CD4-positive, alpha-beta T cell treated with Interleukin-6 for 4 hours (primary cell): ENCODE measurements around the gene RAC2.

Source experiments
- DNase-seq: peaks from one replicate; pipeline ENCODE4 v3.0.0-alpha.2; 2020; ENCODE audit warnings: mixed read lengths

Gene RAC2

DNA sequence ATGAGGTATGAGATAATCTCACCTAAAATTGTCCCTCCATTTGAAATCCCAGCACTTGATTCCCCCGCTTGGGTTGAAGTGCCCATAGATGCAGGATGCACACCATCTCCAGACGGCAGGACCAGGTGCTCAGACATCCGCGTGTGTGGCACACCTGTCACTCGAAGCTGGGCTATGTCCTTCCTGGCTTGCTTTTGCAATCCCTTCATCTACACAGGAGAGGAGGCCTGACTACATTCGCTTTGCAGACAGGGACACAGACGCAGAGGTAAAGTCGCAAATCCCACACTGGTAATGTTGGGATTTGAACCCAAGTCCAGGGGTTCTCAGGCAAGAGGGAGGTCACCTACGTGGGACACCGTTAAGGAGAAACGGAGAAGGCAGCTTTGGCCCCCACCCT, 31.1 kb upstream of the RAC2 start:
- no peak for DNase-seq

- DNase-seq, result no peak
These were observed 30.4 kb upstream of the RAC2 start for GRCh38 chr22:37274380-37274862.

- no peak for DNase-seq
These were observed 29.8 kb upstream of the RAC2 start for GRCh38 chr22:37273846-37274225.

- DNase-seq, result no peak
These were observed 29.2 kb upstream of the RAC2 start for GRCh38 chr22:37273126-37273845.

DNA sequence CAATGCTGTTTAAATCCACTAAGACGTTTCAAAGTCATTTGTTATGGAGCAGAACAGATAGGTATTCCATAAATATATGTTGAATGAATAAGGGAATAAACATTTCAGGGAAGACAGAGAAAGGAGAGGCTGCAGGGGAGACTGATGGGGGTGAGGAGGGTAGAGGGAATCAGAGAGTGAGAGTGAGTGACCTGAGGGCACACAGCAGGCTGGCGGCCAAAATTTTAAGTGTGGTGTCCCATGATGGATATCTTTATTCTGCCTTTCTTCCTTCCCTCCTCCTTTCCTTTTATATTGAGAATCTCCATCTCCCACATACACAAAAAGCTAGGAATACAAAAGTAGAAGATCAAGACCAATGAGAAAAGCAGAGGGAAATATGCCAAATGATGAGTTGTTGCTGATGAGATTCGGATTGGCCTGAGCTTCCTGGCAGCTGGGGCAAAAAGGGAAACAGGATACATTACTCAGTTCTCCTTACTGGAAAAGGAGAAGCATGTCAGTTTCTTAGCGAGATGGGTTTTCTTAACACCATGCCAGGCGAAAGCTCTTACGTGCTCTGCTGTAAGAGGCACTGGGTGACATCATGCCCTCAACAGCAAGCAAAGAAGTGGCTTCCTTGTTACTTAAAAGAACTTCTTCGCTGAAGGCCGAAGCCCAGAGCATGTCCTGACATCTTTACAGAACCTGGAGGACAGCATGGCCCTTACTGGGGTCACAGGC, 27.0 kb upstream of the RAC2 start:
- no peak for DNase-seq

DNA sequence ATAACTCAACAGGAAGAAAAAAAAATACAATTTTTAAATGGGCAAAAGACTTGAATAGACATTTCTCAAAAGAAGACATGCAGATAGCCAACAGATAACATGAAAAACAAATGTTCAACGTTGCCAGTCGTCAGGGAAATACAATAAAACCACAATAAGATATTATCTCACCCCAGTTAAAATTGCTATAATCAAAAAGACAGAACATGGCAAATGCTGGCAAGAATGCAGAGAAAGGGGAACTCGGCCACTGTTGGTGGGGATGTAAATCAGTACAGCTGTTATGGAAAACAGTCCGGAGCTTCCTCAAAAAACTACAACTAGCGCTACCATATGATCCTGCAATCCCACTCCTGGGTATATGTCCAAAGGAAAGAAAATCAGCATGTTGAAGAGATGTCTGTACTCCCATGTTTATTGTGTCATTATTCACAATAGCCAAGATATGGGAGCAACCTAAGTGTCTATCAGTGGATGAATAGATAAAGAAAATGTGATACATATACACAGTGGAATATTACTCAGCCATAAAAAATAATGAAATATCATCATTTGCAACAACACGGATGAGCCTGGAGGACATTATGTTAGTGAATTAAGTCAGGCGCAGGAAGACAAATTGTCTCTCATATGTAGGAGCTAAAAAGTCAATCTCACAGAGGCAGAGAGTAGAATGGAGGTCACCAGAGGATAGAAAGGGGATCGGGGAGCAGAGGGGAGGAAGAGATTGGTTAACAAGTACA, 26.0 kb upstream of the RAC2 start:
- DNase-seq, result no peak

GRCh38 chr22:37267661-37268413, 23.8 kb upstream of the RAC2 start:
- no peak for DNase-seq

DNA sequence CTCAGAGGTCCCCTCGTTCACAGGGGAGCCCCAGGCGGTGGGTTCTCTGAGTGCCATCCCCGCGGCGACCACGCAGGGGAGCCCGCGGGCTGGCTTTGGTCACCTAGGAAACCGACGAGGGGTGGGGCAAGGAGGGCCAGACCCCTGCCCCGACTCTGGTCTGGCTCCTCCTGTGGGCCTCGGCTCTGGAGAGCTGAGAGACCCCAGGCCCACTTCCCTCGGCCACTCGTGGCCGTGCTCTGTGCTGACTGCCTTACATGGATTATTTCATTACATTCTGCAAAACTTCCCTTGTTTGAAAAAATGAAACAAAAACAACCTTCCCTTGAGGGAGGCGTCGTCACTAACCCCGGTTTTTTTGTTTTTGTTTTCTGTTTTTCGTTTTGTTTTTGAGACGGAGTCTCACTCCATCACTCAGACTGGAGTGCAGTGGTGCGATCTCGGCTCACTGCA, 23.1 kb upstream of the RAC2 start:
- DNase-seq, result peak; percentile 80

- DNase-seq, result no peak
These were observed 22.6 kb upstream of the RAC2 start for GRCh38 chr22:37266581-37267134.

- DNase-seq, result no peak
These were observed 20.2 kb upstream of the RAC2 start for GRCh38 chr22:37263966-37264887.

- DNase-seq, result no peak
These were observed 18.3 kb upstream of the RAC2 start for GRCh38 chr22:37262346-37262745.

GRCh38 chr22:37260901-37261336, 16.9 kb upstream of the RAC2 start:
- peak; percentile 72 for DNase-seq

GRCh38 chr22:37260155-37260795, 16.2 kb upstream of the RAC2 start:
- no peak for DNase-seq

- peak; percentile 60 for DNase-seq
These were observed 15.5 kb upstream of the RAC2 start for GRCh38 chr22:37259540-37260029.

- DNase-seq, result no peak
These were observed 14.8 kb upstream of the RAC2 start for GRCh38 chr22:37258753-37259401.

- DNase-seq, result no peak
These were observed 14.1 kb upstream of the RAC2 start for GRCh38 chr22:37258005-37258752.

DNA sequence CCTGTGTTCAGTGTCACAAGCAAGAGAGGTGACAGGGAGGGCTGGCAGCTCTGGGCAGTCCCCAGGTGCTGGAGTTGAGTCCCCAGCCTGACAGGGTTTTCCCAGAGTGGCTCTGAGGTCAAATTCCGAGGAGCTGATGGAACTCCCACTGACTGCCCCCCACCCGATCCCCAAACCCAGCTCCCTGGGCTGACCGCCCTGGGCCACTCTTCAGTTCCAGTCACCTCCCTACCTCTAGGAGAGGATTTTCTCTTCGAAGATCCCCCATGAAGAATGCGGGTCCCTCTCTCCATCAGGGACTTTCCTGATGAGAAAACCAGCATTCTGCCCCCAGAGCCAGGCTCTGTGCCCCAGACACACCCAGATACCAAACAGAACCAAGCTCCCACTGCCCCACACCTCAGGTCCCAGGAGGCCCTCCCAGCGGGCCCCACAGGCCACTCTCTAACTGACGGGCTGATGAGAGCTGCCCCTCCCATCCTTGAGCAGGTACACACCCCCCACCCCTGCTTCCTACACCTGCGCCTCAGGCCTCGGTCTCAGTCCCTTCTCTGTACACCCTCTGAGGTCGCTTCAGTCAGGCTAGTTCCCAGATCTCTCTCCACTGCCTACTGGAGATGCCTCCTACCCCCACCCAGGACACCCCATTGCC, 12.1 kb upstream of the RAC2 start:
- no peak for DNase-seq

- DNase-seq, result no peak
These were observed 11.5 kb upstream of the RAC2 start for GRCh38 chr22:37255558-37256006.

DNA sequence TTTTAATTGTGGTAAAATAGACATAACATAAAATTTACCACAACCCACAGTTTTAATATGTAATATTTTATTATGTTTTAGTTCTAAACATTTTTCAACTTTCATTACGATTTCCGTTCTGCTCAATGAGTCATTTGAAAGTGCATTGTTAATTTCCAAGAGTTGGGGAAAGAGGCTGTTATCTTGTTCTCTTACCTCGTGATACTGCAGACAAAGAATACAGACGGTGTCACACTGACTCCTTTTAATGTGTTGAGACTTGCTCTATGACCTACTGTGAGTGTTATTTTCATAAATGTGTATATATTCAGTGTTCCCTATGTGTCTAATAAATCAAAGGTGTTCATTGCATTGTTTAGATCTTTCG, 10.8 kb upstream of the RAC2 start:
- DNase-seq, result no peak
